Natural killer cell treated with Interleukin-12 subunit alpha and Interleukin-12 subunit beta and Interleukin-15 and Interleukin-18, amount 100 ng/mL, for 72 hours (primary cell): ENCODE results near the gene POLR3G. TPM values are rescaled to one million over a fixed set of nuclear protein-coding genes. Genes with fewer than 3 reads are reported as not detected.

Source experiments
- ATAC-seq, 2 donors: fragments of 150-1000 bp; cut with Tn5 transposase in 1 of 2; sonication (Bioruptor Pico), chemical (Tn5 transposase) in 1 of 2; 2 replicates each; pipeline ENCODE4 v1.10.0; 2021
- DNase-seq: peaks from one replicate; pipeline ENCODE4 v3.0.0; 2022; ENCODE audit warnings: low spot score
- H3K27ac Mint-ChIP-seq, 2 donors: 1 replicate in 1 of 2; 2 replicates in 1 of 2; pipeline ENCODE4 v1.8.0; 2022; ENCODE audit warnings: mixed read lengths in 2 of 2, mild to moderate bottlenecking in 1 of 2, moderate library complexity in 1 of 2
- H3K27me3 Mint-ChIP-seq, 2 donors: 1 replicate in 1 of 2; 2 replicates in 1 of 2; pipeline ENCODE4 v1.8.0; 2022; ENCODE audit warnings: mixed read lengths in 2 of 2
- H3K36me3 Mint-ChIP-seq: one replicate; pipeline ENCODE4 v1.8.0; 2022; ENCODE audit warnings: mixed read lengths
- H3K4me1 Mint-ChIP-seq, 2 donors: 1 replicate in 1 of 2; 2 replicates in 1 of 2; pipeline ENCODE4 v1.8.0; 2022; ENCODE audit warnings: low read depth in 2 of 2, mixed read lengths in 2 of 2, mild to moderate bottlenecking in 1 of 2
- H3K4me3 Mint-ChIP-seq: one replicate; pipeline ENCODE4 v1.8.0; 2022; ENCODE audit warnings: mixed read lengths
- H3K9me3 Mint-ChIP-seq: 2 replicates; pipeline ENCODE4 v1.8.0; 2022; ENCODE audit warnings: mixed read lengths
- total RNA-seq, 2 donors: library from RNA; stranded (reverse); gene quantifications; one replicate each; pipeline ENCODE4 v1.2.3, GENCODE V29; 2022

The POLR3G gene
- total RNA-seq, 2 donors from 2014 or later, result 9.5 to 29.3 TPM

DNA sequence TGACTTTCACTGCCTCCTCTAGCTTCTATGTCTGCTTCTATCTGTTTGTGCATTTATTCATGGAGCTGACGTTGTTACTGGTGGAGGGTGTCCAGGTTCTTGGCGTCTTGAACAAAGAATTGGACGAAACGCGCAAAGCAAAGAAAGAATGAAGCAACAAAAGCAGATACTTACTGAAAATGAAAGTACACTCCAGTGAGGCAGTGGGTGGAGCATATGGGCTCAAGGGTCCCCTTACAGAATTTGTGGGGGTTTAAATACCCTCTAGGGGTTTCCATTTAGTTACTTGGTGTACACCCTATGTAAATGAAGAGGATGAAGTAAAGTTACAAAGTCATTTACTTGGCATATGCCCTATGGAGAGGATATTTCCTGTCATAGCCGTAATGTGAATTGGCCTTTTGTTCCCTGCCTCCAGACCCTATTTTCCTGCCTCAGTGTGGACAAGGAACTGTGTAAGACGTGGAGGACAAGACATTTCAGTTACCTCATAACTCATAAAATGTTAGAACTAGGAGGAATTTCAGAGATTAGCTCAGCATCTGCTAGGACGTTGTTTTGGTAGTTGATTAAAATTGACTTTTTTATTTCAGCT is 3.1 kb downstream of the POLR3G start:
- H3K4me1 Mint-ChIP-seq, result peaks cover 22 to 23% of the 10 kb centered on the region in 2 donors
- no peaks in the 10 kb centered on the region for H3K9me3 Mint-ChIP-seq
- no peak for ATAC-seq
- H3K36me3 Mint-ChIP-seq, result no peaks in the 10 kb centered on the region
- H3K27me3 Mint-ChIP-seq, result no peaks in the 10 kb centered on the region
- no peak for DNase-seq
- no peak overlapping the region for H3K27ac Mint-ChIP-seq
- no peak overlapping the region for H3K4me3 Mint-ChIP-seq

DNA sequence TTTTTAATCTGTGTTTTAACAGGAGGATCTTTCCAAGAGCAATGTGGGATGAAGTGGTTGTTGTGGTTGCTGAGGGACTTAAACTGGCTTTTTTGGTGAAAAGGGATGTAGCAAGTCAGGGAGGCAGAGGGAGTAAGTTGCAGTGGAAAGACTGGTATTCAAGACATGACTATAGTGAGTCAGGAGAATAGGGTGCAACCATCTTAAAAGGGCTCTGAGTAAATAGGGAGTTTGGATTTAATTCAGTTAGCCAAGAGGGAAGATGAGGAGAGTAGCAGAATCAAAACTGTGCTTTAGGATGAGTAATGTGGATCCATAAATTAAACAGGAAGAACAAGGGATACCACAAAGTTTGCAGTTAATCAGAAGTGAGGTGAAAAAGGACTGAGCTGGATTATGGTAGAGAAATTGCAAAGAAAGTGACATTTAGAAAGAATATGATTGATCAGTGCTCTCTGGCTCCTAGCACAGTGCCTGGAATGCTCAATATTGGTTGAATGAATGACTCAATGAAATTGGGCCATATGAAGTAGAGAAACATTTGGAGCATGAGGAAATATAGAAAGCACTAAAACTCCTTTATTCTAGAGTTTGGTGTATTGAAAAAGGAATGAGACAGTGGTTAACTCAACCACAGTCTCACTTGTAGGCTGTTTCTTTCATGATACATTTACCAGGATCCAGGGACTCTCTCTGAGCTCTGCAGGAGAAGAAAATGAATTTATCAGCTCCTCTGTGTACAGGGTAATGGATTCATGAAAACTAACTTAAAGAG is 5.1 kb downstream of the POLR3G start:
- no peak overlapping the region for H3K27ac Mint-ChIP-seq

DNA sequence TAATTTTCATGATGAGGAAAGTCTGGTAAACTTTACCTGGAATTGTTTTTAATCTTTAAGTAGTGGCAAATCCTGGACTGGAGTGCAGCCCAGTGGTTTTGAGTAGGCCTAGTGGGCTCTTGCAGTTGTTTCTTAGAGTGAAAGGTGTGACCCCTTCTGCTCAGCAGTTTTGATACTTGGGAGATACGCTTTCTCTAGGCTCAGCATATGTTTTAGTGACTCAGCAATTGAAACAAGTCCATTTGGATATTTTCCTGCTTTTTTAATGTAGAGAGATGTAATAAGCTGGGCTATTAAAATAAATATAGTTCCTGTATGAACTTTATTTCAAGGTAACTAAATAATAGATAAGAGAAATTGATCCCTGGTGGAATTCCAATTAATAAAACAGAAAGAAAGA is 6.0 kb downstream of the POLR3G start:
- Mint-ChIP-seq H3K4me3 (no peak overlapping the region), H3K27ac (no peak overlapping the region), H3K36me3 (no peaks in the 10 kb centered on the region), H3K9me3 (no peaks in the 10 kb centered on the region), H3K27me3 (no peaks in the 10 kb centered on the region), H3K4me1 (peaks cover 5 to 6% of the 10 kb centered on the region in 2 donors)
- ATAC-seq, result no peak
- DNase-seq, result no peak

More for the DNA sequence above, 5.1 kb downstream of the POLR3G start:
- DNase-seq (no peak), ATAC-seq (no peak)
- Mint-ChIP-seq H3K4me3 (no peak overlapping the region), H3K4me1 (peaks cover 8 to 15% of the 10 kb centered on the region in 2 donors), H3K9me3 (no peaks in the 10 kb centered on the region), H3K36me3 (no peaks in the 10 kb centered on the region), H3K27me3 (no peaks in the 10 kb centered on the region)

DNA sequence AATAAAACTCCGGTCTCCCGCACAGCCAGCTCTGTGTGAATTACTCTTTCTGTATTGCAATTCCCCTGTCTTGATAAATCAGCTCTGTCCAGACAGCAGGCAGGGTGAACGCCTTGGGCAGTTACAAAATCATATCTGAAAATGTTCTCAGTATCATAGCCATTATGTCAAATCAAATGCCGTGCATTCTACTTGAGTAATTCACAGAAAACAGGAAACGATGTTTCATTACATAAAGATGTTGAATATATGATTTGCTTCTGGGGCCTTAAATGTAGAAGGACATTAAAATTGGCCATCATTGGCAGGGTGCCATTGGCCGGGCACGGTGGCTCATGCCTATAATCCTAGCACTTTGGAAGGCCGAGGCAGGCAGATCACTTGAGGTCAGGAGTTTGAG is 8.5 kb downstream of the POLR3G start:
- H3K9me3 Mint-ChIP-seq, result no peaks in the 10 kb centered on the region
- H3K27me3 Mint-ChIP-seq, result no peaks in the 10 kb centered on the region
- ATAC-seq (no peak), DNase-seq (no peak)
- H3K27ac Mint-ChIP-seq, result no peak overlapping the region
- no peaks in the 10 kb centered on the region for H3K4me1 Mint-ChIP-seq
- H3K4me3 Mint-ChIP-seq, result no peak overlapping the region
- H3K36me3 Mint-ChIP-seq, result no peaks in the 10 kb centered on the region

DNA sequence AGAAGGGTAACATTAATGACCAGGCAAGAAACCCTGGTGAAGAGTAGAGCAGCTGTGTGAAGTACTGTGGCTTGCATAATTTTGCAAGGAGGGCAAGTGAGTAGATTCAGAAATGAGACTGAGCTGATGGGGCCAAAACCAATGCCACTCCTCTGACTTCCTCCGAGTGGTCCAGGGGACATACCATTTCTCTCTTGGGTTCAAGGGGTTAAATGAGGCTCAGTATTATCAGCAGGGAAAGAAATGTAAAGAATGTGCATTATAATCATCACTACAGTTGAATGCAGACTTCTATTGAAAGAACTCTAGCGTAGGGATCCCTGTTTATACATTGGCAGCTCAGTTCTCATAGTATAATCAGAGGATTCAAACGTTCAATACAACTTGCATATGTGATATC is 9.9 kb downstream of the POLR3G start:
- Mint-ChIP-seq H3K4me3 (no peak overlapping the region), H3K4me1 (no peaks in the 10 kb centered on the region), H3K27ac (no peak overlapping the region), H3K36me3 (no peaks in the 10 kb centered on the region), H3K9me3 (no peaks in the 10 kb centered on the region), H3K27me3 (no peaks in the 10 kb centered on the region)
- DNase-seq (no peak), ATAC-seq (no peak)

DNA sequence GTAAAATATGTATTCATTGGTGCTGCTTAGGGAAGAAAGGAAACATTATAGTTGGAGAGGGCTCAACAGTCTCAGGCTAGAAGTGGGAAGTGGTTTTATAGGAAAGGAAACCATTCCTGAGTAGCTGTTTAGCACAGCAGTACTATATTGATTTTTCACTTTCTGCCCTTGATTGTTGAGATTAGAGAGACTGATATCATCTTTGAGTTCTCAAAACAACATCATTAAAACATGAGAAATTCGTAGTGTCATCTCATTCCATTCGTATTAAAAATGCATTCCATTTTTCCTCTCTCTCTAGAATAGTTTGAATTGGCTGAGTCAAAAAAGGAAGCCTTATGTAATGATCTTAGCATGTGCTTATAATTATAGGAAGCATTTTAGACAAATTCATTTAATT is 14.1 kb downstream of the POLR3G start:
- Mint-ChIP-seq H3K4me1 (no peaks in the 10 kb centered on the region), H3K27me3 (no peaks in the 10 kb centered on the region), H3K4me3 (no peak overlapping the region), H3K36me3 (no peaks in the 10 kb centered on the region), H3K27ac (no peak overlapping the region), H3K9me3 (no peaks in the 10 kb centered on the region)
- DNase-seq (no peak), ATAC-seq (no peak)

DNA sequence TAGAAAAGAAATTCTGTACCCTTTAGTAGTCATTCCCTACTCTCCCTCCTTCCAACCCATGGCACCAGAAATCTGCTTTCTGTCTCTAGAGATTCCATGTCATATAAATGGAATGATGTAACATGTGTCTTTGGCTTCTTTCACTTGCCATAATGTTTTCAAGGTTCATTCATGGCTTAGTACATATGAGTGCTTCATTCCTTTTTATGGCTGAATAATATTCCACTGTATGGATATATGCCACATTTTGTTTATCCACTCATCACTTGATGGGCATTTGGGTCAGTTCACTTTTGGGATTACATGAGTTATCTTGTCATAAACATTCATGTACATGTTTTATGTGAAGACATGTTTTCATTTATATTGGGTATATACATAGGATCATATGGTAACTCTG is 19.4 kb downstream of the POLR3G start:
- DNase-seq (no peak), ATAC-seq (no peak)
- Mint-ChIP-seq H3K4me1 (no peaks in the 10 kb centered on the region), H3K36me3 (peaks cover 4% of the 10 kb centered on the region), H3K27ac (no peak overlapping the region), H3K4me3 (no peak overlapping the region), H3K27me3 (peaks cover 0 to 7% of the 10 kb centered on the region in 2 donors), H3K9me3 (no peaks in the 10 kb centered on the region)

DNA sequence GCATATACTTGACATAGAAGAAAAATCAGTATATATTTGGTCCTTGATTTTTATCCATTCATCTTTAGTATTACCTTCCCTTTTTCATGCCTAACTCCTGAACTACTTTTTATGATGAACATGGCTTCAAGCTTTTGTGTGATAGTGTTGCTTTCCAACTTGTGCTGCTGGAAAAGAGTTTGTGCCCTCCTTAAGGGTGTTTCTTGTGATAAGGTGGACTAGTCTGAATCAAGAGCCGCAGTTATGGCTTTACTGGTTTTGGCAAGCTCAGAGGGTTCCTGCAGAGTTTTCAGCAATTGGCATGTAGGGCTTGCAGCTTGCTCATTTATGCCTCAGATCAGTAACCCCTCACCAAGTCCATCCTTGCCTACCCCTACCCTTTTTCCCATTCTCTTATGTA is 20.5 kb downstream of the POLR3G start:
- no peak overlapping the region for H3K27ac Mint-ChIP-seq
- no peaks in the 10 kb centered on the region for H3K4me1 Mint-ChIP-seq
- ATAC-seq (no peak), DNase-seq (no peak)
- peaks cover 0 to 11% of the 10 kb centered on the region in 2 donors for H3K27me3 Mint-ChIP-seq
- H3K4me3 Mint-ChIP-seq, result no peak overlapping the region
- peaks cover 4% of the 10 kb centered on the region for H3K36me3 Mint-ChIP-seq
- H3K9me3 Mint-ChIP-seq, result no peaks in the 10 kb centered on the region

DNA sequence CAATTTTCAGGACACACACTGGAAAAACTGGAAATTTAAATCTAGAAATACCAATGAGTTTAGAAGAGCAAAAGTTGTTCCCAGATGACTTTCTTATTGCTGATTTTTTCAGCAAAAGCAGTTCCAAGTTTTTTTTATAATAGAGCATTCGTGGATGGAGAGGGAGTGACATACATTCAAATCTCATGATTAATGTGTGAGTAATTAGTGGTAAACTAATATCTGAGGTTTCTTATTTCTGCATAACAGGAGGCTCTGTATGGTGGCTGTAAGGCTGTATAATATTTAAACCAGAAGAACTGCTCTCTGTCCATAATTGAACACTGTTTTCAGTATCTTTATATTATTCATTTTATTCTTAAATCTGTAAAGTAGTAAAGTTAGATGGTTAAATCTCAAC is 28.9 kb downstream of the POLR3G start:
- Mint-ChIP-seq H3K27ac (no peak overlapping the region), H3K9me3 (no peaks in the 10 kb centered on the region), H3K27me3 (peaks cover 0 to 8% of the 10 kb centered on the region in 2 donors), H3K36me3 (no peaks in the 10 kb centered on the region), H3K4me1 (no peaks in the 10 kb centered on the region), H3K4me3 (no peak overlapping the region)
- no peak for ATAC-seq
- no peak for DNase-seq

DNA sequence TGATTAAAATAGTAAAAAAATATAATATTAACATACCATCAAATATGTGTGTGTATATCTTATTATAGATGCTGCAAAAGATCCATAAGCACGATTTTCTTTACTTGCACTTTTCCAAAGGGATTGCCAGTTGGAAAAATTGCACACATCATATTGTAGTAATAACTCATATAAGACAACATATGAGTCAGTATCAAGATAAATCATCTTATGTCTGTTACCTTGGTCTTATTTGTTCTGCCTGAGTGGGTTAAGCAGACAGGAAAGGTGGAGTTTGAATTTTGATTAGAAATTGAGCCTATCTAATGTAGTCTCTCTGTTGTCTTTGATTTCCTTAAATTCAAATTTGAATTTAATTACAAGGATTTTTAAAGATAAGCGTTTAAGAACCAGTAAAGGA is 30.1 kb downstream of the POLR3G start:
- Mint-ChIP-seq H3K9me3 (no peaks in the 10 kb centered on the region), H3K27me3 (no peaks in the 10 kb centered on the region)

DNA sequence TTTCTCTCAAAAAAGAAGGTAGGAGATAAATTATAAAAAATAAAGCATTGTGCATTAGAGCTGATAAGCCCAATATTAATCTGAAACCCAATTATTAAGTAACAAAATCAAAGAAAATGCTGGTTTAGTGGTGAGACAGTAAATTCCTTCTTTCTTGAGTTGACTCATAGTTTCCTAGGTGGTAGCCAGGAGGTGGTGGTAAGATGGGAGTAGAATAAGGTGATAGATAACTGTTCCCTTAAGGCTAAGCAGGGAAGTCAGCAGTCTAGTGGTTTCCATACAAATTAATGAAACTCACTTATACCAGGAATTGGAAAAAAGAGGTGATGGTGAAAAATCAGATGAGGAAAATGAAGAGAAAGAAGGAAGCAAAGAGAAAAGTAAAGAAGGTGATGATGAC is 31.6 kb downstream of the POLR3G start:
- DNase-seq, result no peak
- no peak overlapping the region for H3K4me3 Mint-ChIP-seq
- no peaks in the 10 kb centered on the region for H3K9me3 Mint-ChIP-seq
- no peak for ATAC-seq
- H3K27me3 Mint-ChIP-seq, result no peaks in the 10 kb centered on the region
- no peaks in the 10 kb centered on the region for H3K4me1 Mint-ChIP-seq
- H3K27ac Mint-ChIP-seq, result no peak overlapping the region
- H3K36me3 Mint-ChIP-seq, result no peaks in the 10 kb centered on the region

More for the DNA sequence above, 30.1 kb downstream of the POLR3G start:
- Mint-ChIP-seq H3K27ac (no peak overlapping the region), H3K4me3 (no peak overlapping the region), H3K4me1 (no peaks in the 10 kb centered on the region), H3K36me3 (no peaks in the 10 kb centered on the region)
- ATAC-seq, result no peak
- DNase-seq, result no peak

DNA sequence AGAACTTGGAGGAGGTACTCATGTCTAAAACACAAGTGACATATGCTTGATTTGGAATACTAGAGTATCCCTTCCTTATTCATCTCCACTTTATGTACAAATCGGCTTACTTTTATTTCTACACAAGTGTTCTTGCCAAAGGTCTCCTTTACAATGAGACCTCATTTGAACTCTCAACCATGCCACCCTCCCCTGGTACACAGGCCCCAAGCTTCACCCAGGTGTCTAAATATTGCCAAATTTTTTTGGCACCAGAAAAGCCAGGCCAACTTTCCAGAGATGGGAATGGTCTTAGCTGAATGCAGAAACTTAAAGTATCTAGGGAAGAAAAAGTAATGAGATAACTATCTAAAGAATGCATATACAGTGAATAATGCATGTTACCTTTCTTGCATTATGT is 35.8 kb downstream of the POLR3G start:
- Mint-ChIP-seq H3K4me1 (no peaks in the 10 kb centered on the region), H3K27ac (no peak overlapping the region), H3K27me3 (no peaks in the 10 kb centered on the region), H3K4me3 (no peak overlapping the region), H3K9me3 (no peaks in the 10 kb centered on the region), H3K36me3 (no peaks in the 10 kb centered on the region)
- ATAC-seq (no peak), DNase-seq (no peak)

DNA sequence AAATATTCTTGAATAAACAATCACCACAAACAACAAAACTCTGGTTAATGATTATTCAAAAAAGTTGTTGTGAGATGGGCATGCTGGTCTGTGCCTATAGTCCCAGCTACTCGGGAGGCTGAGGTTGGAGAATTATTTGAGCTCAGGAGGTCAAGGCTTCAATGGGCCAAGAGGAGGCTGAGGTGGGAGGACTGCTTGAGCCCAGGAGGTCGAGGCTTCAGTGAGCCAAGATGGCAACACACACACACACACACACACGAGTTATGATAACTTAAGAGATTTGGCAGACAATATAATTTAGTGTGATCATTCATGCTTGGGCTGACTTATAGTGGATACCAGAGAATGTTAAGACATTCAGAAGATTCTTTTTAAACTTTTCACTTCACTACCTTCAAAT is 39.9 kb downstream of the POLR3G start:
- Mint-ChIP-seq H3K27me3 (no peaks in the 10 kb centered on the region), H3K27ac (no peak overlapping the region), H3K9me3 (no peaks in the 10 kb centered on the region), H3K4me3 (no peak overlapping the region), H3K36me3 (peaks cover 11% of the 10 kb centered on the region), H3K4me1 (peaks cover 5 to 9% of the 10 kb centered on the region in 2 donors)
- DNase-seq (no peak), ATAC-seq (no peak)

DNA sequence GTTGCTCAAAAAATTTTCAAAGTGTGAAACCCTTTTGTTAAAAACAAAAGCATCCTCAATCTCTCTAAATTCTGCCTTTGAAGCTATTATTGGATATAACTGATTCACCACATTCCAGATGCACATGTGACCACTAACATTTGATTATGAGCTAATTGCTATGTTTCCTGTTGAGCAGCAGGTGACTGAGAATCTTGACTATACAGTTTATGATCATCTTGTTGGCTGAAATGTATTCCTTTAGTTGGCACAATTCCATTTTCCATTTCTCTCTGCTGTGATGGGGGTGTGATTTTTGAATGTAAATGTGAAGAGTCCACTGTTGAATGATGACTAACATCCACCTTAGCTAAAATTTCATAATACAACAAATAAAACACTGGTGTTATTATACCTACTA is 44.0 kb downstream of the POLR3G start:
- peaks cover 32% of the 10 kb centered on the region for H3K36me3 Mint-ChIP-seq
- DNase-seq (no peak), ATAC-seq (no peak)
- no peaks in the 10 kb centered on the region for H3K9me3 Mint-ChIP-seq
- H3K4me3 Mint-ChIP-seq, result no peak overlapping the region
- peaks cover 9 to 24% of the 10 kb centered on the region in 2 donors for H3K4me1 Mint-ChIP-seq
- H3K27ac Mint-ChIP-seq, result peak overlapping the region in 1 of 2 donors; percentile 3
- no peaks in the 10 kb centered on the region for H3K27me3 Mint-ChIP-seq
